Adrenal gland (tissue), 12 donors: ENCODE measurements around the gene SAMD4B. TPM values are rescaled to one million over a fixed set of nuclear protein-coding genes. Genes with fewer than 3 reads are reported as not detected.

Experiments used
- DNase-seq, 7 donors: peaks; one replicate each; pipeline ENCODE4 v3.0.0-alpha.2; 2019 to 2020
- H3K27ac ChIP-seq, 5 donors: fragments of 200-600 bp; sonication (generic) in 4 of 5; 1 replicate in 3 of 5; 2 replicates in 2 of 5; pipeline versions ENCODE4 v1.5.1 to v1.8.0; 2016 to 2020; ENCODE audit warnings: mild to moderate bottlenecking in 1 of 5
- H3K27me3 ChIP-seq: fragments of 200-600 bp; 2 replicates; pipeline ENCODE4 v1.8.0; 2021
- H3K36me3 ChIP-seq, 2 donors: fragments of 200-600 bp; replicated peaks in 1 of 2; 1 replicate in 1 of 2; 2 replicates in 1 of 2; pipeline versions ENCODE4 v1.5.1 to v1.8.0; 2018 to 2022
- H3K4me1 ChIP-seq, 2 donors: fragments of 200-600 bp; replicated peaks in 1 of 2; 1 replicate in 1 of 2; 2 replicates in 1 of 2; pipeline versions ENCODE4 v1.5.1 to v1.8.0; 2018 to 2021
- H3K4me3 ChIP-seq, 4 donors: fragments of 200-600 bp; sonication (generic) in 3 of 4; one replicate each; pipeline ENCODE4 v1.5.1; 2016 to 2018
- H3K9me3 ChIP-seq, 3 donors: fragments of 200-600 bp; sonication (generic) in 1 of 3; replicated peaks in 1 of 3; 1 replicate in 2 of 3; 2 replicates in 1 of 3; pipeline versions ENCODE4 v1.5.1 to v1.8.0; 2016 to 2021
- POLR2A ChIP-seq, 2 donors: fragments of 450-650 bp; IDR thresholded peaks; one replicate each; pipeline ENCODE4 v1.6.1; 2017; ENCODE audit warnings: antibody characterized with exemption in 2 of 2, mild to moderate bottlenecking in 2 of 2, moderate library complexity in 1 of 2
- WGBS, 4 donors: extraction: QIAGEN DNeasy Blood & Tissue Kit in 2 of 4; methylation state at CpG; one replicate each; pipeline versions ENCODE4 v1.1.5 to v1.1.7; 2013 to 2017; 5-methylcytosine and 5-hydroxymethylcytosine counted together
- intact Hi-C, 2 donors: fragments of 100-400 bp; cut with DNase I; formaldehyde crosslinking; loops; one replicate each; pipeline versions ENCODE4 v1.14.1 to v1.15.0; 2022 to 2023
- polyA plus RNA-seq, 3 donors: library from polyadenylated mRNA; stranded (reverse); fragments of 200-250 nt in 2 of 3; fragments of 350-450 nt in 1 of 3; fragmentation: Illumina TruSeq in 1 of 3; extraction: RNeasy Lipid Tissue Mini Kit (QIAGEN cat#74804) in 1 of 3; gene quantifications; one replicate each; pipeline ENCODE4 v1.2.3, GENCODE V29; 2013 to 2014
- total RNA-seq, 9 donors: library from RNA; depleted of rRNA in 4 of 9; stranded (reverse); fragments of >200 nt in 4 of 9; fragments of 120-200 nt in 1 of 9; fragmentation: NEBNext Ultra II Directional in 1 of 9; extraction: Animal tissue kit (Norgen Biotek cat#: 25700) in 1 of 9; gene quantifications; one replicate each; pipeline versions ENCODE4 v1.1.0 to v1.2.4, GENCODE V29; 2013 to 2023
- TF ChIP-seq, protein P1 (sequence below), 6 experiments: fragments of 450-650 bp in 4 of 6; fragments of 200-600 bp in 2 of 6; sonication (generic) in 1 of 6; IDR thresholded peaks; 1 replicate in 5 of 6; 2 replicates in 1 of 6; pipeline versions ENCODE4 v1.5.1 to v1.8.0; 2016 to 2021; ENCODE audit warnings: antibody characterized with exemption in 6 of 6, mild to moderate bottlenecking in 2 of 6, moderate library complexity in 1 of 6
- donor health status: healthy with polysubstance abuse.
- donor health status: Bipolar disorder and iron deficiency.
- donor health status: DM: yes; HTN: yes; CAD: no.
- donor health status: DM: no; HTN: no; CAD: no.
- donor health status: DM: no; HTN: no; CAD: no.
- donor health status: DM: yes; HTN: yes; CAD: no.

SAMD4B gene
- total and polyA plus RNA-seq, 12 donors: 37.9 to 280 (median 98.6) TPM

DNA sequence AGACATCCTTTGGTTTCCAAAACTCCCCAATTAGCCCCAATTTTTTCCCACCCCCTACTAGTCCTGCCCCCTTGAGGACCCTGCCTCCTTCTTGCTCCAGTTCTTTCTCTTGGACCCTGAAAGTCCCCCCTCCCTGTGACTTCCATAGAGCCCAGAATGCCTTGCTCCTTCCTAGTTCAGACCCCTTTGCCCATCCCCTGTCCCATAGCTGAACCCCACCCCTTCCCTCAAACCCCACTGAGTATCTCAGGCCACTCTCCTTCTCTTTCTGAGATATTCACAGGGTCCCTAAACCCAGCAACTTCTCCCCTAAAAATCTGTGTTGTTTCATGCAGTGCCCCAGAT lies 20.4 kb upstream of the SAMD4B start:
- no peaks in the 10 kb centered on the region for H3K9me3 ChIP-seq
- intact Hi-C loops: loop anchor here in 1 of 2 donors (10.0 kb wide), 1 partner anchor 117 kb away; the partner anchor contains the start of gene SYCN

DNA sequence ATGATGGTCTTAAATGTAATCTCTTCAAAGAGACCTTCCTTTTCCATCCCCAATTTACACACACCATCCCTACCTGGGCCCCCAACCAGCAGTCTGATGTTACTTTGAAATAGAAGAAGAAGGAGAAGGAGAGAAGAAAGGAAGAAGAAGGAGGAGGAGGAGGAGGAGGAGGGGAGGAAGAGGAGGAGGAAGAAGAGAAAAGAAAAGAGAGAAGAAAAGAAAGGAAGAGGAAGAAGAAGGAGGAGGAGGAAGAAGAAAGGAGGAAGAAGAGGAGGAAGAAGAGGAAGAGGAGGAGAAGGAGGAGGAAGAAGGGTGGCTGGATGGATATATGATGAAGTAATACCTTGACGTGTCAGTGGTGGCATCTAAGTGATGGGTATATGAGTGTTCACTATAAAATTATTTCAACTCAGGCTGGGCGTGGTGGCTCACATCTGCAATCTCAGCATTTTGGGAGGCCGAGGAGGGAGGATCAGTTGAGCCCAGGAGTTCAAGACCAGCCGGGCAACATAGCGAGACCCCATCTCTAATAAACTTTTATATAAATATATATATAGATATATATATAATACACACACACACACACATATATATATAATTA lies 17.9 kb upstream of the SAMD4B start:
- no peaks in the 10 kb centered on the region for H3K4me1 ChIP-seq
- intact Hi-C loops: loop anchor here in 1 of 2 donors (10.0 kb wide), 1 partner anchor 120 kb away; the partner anchor contains the start of gene SYCN
- H3K27ac ChIP-seq: no peak overlapping the region
- H3K36me3 ChIP-seq: no peaks in the 10 kb centered on the region
- DNase-seq: no peak
- 74 to 92% (median 80%) methylated on average over 5 of the region's 5 CpGs for WGBS, 4 donors
- H3K27me3 ChIP-seq: no peaks in the 10 kb centered on the region
- H3K4me3 ChIP-seq: no peak overlapping the region
- TF ChIP-seq, protein P1, sequence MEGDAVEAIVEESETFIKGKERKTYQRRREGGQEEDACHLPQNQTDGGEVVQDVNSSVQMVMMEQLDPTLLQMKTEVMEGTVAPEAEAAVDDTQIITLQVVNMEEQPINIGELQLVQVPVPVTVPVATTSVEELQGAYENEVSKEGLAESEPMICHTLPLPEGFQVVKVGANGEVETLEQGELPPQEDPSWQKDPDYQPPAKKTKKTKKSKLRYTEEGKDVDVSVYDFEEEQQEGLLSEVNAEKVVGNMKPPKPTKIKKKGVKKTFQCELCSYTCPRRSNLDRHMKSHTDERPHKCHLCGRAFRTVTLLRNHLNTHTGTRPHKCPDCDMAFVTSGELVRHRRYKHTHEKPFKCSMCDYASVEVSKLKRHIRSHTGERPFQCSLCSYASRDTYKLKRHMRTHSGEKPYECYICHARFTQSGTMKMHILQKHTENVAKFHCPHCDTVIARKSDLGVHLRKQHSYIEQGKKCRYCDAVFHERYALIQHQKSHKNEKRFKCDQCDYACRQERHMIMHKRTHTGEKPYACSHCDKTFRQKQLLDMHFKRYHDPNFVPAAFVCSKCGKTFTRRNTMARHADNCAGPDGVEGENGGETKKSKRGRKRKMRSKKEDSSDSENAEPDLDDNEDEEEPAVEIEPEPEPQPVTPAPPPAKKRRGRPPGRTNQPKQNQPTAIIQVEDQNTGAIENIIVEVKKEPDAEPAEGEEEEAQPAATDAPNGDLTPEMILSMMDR (IDR thresholded peaks at IDR 0.05): no peak
- TF ChIP-seq POLR2A (IDR thresholded peaks at IDR 0.05): no peak
- H3K9me3 ChIP-seq: no peaks in the 10 kb centered on the region

More for the DNA sequence above, 20.4 kb upstream of the SAMD4B start:
- H3K4me1 ChIP-seq: no peaks in the 10 kb centered on the region
- H3K36me3 ChIP-seq: no peaks in the 10 kb centered on the region
- no peak for DNase-seq
- H3K4me3 ChIP-seq: no peak overlapping the region
- no peak for TF ChIP-seq POLR2A (IDR thresholded peaks at IDR 0.05)
- TF ChIP-seq, protein P1 (IDR thresholded peaks at IDR 0.05): no peak
- H3K27ac ChIP-seq: no peak overlapping the region
- H3K27me3 ChIP-seq: no peaks in the 10 kb centered on the region

DNA sequence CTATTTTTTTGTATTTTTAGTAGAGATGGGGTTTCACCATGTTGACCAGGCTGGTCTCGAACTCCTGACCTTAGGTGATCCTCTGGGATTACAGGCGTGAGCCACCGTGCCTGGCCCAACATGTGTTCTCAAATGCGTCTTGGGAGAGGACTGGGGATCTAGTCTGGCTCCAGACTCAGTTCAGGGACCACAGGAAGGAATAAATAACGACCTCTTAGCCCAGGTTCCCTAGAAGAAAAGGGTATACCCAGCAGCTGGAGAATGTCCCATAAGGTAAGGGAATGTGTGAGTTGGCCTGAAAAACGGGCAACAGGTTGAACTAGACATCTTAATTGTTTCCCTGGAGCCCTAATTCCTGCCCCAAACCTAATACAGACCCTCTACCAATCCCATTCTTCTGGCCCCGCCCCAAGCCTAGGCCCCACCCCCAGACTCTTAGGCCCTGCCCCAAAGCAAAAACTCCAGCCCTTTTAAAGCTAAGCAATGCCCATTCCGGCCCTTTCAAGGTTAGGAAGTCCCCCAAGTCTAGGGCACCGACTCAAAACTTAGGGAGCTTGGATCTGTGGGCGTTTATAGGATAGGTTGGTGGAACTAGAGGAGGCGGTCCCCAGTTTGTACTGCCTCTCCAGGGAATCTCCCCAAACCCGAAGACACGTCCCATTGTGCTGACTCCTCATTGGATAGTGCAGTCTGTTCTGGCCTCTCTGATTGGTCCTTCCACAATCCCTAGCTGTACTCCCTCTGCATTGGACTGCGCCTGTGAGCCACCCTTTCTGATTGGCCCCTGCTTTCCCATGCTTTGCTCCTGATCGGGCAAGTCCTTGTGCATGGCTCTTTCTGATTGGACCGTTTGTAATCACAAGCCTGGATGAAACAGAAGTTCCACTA lies 16.2 kb upstream of the SAMD4B start:
- Histone ChIP-seq H3K36me3 (no peaks in the 10 kb centered on the region), H3K27me3 (no peaks in the 10 kb centered on the region), H3K27ac (no peak overlapping the region), H3K4me1 (no peaks in the 10 kb centered on the region), H3K9me3 (no peaks in the 10 kb centered on the region), H3K4me3 (no peak overlapping the region)
- intact Hi-C loops: loop anchor here (5.0 to 10.0 kb wide), 3 partner anchors 121 to 214 kb away; partner anchors contain the start of genes PAK4 (in 1 of the 2) and SYCN (in 1 of the 2)
- WGBS, 4 donors: 80 to 81% (median 81%) methylated on average over 11 to 16 of the region's 16 CpGs
- DNase-seq: no peak
- no peak for TF ChIP-seq POLR2A (IDR thresholded peaks at IDR 0.05)
- TF ChIP-seq, protein P1 (IDR thresholded peaks at IDR 0.05): no peak

DNA sequence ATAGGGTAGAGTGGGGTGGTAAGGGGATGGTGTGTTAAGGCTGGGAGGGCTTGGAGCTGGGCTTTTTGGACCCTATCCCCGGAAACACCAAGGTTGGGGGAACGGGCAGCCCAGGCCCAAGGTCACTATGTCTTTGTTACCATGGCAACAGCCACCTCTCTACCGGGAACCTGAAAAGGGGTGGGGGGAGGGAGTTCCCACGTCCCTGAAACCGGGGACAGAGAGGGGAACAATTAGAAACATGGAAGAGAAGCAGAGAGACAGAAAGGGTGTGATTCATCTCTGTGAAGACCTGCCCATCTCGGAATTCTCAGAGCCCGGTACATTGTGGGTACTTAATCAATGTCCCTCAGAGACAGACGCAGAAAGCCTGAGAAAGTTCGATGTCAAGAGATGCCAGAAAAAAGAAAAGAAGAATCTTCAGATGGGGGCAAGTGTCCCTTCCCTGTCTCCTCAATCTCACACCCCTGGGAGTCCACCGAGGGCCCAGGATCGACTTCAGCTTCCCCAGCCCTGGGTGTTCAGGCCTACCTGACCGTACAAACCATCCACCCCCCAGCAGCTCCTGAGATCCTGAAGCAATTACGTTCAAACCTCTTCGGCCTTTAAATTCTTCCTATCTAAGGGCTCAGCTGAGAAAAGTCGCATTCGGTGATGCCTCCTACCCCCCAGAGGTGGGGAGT lies 14.7 kb upstream of the SAMD4B start:
- no peak for DNase-seq
- Histone ChIP-seq H3K27me3 (no peaks in the 10 kb centered on the region), H3K27ac (no peak overlapping the region), H3K36me3 (no peaks in the 10 kb centered on the region), H3K9me3 (no peaks in the 10 kb centered on the region), H3K4me3 (no peak overlapping the region), H3K4me1 (no peaks in the 10 kb centered on the region)
- no peak for TF ChIP-seq POLR2A (IDR thresholded peaks at IDR 0.05)
- TF ChIP-seq, protein P1 (IDR thresholded peaks at IDR 0.05): no peak
- intact Hi-C loops: loop anchor here (5.0 to 10.0 kb wide), 3 partner anchors 123 to 215 kb away; partner anchors contain the start of genes PAK4 (in 1 of the 2) and SYCN (in 1 of the 2)
- 46 to 49% (median 48%) methylated on average over 15 to 16 of the region's 16 CpGs for WGBS, 4 donors
